C4-2B (cell line): ENCODE data around the gene MCF2L.

Experiments used
- ZFX ChIP-seq: fragments of 450-650 bp; IDR thresholded peaks from 2 replicates; pipeline ENCODE4 v1.6.1; 2017
- TF ChIP-seq, protein P1 (sequence below): fragments of 450-650 bp; conservative IDR thresholded peaks from 2 replicates; pipeline ENCODE4 v1.5.1; 2017; ENCODE audit warnings: mild to moderate bottlenecking

DNA sequence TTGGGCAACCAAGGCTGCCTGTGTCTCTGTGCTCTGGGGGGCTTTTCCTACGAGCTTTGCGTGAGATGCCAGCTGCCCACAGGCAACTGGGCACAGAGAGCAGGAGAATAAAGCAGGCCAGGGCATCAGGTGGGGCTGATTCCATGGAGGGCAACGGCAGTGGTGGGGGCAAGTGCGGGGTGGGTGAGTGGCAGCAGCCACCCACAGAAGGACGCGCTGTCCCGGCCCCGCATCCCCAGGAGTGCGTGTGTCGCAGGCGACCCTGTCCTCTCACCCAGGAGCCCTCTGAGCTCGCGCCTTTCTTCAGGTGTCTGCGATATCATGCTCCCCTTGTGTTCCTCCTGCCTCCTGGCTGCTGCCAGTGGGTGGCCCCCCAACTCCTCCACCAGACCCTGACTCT lies 67.4 kb downstream of the MCF2L start:
- TF ChIP-seq, protein P1, sequence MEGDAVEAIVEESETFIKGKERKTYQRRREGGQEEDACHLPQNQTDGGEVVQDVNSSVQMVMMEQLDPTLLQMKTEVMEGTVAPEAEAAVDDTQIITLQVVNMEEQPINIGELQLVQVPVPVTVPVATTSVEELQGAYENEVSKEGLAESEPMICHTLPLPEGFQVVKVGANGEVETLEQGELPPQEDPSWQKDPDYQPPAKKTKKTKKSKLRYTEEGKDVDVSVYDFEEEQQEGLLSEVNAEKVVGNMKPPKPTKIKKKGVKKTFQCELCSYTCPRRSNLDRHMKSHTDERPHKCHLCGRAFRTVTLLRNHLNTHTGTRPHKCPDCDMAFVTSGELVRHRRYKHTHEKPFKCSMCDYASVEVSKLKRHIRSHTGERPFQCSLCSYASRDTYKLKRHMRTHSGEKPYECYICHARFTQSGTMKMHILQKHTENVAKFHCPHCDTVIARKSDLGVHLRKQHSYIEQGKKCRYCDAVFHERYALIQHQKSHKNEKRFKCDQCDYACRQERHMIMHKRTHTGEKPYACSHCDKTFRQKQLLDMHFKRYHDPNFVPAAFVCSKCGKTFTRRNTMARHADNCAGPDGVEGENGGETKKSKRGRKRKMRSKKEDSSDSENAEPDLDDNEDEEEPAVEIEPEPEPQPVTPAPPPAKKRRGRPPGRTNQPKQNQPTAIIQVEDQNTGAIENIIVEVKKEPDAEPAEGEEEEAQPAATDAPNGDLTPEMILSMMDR = no peak
- no peak for TF ChIP-seq ZFX
